Fibroblast of gingiva (primary cell): ENCODE data around the gene MARK4.

Experiments used
- DNase-seq: peaks from one replicate; pipeline ENCODE4 v3.0.0-alpha.2; 2011; ENCODE audit warnings: low read depth

The MARK4 gene

DNA sequence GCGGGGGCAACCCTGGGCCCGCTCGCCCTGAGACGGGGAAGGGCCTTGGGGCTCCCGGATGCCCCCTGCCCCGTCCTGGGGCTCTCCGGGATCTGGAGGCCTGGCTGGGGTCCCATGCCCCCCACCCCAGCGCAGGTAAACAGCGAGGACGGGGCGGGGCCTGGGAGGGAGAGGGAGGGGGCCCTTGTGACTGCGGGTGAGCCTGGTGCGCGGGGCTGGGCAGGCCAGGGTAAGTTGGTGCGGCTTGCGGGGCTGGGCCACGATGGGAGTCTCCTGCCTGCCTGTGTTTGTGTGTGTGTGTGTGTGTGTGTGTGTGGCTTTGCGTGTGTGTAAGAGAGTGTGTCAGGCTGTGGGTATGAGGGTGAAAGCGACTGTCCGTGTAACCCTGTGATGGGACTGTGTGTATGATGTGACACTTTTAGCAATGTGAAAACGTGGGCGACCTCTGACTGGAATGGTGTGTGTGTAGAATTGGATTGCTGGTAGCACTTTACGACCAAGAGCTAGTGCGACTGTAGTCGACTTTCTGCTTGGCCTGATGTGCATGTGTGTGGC is 89.9 kb downstream of the MARK4 start:
- no peak for DNase-seq

DNA sequence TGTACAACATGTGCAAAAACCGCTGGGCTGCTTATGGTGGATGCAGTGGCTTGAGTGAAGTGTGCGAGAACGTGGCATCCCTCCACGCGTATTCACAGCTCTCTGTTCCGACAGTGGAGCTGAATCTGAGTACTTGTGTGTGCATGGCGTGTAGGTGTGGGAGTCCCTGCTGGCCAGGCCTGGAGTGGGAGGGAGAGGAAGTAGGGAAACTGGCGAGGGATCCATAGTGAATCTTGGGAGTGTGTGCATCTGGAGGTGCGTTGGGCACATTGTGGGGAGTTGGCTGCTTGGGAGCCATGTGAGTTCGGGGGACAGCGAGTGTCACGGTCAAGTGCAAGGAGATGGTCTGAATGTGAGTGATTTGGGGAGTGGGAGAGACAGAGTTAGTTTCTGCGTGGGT is 91.8 kb downstream of the MARK4 start:
- DNase-seq = no peak

GRCh38 chr19:45344621-45345505 is 93.8 kb downstream of the MARK4 start:
- DNase-seq = no peak

DNA sequence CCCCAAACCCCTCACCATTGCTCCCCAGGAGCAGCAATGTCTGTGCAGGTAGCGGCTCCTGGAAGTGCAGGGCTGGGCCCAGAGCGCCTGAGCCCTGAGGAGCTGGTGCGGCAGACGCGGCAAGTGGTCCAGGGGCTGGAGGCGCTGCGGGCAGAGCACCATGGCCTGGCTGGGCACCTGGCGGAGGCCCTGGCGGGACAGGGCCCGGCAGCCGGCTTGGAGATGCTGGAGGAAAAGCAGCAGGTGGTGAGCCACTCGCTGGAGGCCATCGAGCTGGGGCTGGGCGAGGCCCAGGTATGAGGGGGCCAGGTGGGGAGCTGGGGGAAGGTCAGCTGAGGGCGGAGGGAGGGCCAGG is 94.4 kb downstream of the MARK4 start:
- no peak for DNase-seq

DNA sequence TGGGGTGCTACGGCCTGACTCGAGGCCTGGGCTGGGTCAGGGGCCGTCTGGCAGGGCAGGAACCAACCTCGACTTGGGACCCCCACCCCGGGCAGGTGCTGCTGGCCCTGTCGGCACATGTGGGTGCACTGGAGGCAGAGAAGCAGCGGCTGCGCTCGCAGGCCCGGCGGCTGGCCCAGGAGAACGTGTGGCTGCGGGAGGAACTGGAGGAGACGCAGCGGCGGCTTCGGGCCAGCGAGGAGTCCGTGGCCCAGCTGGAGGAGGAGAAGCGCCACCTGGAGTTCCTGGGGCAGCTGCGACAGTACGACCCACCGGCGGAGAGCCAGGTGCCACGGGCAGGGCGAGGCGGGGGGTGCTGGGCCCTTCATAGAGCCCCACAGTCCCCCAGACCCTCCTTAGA is 95.4 kb downstream of the MARK4 start:
- DNase-seq = no peak

DNA sequence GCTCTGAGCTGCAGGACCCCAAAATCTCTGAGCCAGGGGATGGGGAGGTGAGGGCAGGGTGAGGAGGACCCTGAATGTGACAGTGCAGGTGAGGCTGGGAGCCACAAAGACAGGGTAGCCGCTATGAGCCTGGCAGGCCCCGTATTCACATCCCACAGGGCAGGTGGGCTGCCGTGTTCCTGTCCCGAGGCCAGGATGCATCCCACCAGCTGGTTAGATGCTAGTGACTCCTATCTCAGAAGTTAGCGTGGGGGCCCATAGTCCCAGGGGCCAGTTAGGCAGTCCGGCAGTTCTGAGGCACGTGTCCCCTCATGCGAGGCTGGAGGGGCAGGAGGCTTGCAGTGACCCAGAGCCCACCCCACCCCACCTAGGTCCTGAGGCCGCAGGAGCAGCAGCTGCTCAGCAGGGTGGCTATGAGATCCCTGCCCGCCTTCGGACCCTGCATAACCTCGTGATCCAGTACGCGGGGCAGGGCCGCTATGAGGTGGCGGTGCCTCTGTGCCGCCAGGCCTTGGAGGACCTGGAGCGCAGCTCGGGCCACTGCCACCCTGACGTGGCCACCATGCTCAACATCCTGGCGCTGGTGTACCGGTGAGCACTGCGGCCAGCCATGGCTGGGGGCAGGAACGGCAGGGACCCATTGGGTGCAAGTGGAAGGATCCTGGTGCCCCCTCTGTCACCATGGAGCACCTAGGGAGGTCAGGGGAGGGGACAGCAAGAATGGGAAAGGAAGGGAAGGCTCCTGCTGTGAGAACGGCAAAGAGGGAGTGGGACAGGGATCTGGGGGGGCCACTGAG is 96.7 kb downstream of the MARK4 start:
- no peak for DNase-seq

DNA sequence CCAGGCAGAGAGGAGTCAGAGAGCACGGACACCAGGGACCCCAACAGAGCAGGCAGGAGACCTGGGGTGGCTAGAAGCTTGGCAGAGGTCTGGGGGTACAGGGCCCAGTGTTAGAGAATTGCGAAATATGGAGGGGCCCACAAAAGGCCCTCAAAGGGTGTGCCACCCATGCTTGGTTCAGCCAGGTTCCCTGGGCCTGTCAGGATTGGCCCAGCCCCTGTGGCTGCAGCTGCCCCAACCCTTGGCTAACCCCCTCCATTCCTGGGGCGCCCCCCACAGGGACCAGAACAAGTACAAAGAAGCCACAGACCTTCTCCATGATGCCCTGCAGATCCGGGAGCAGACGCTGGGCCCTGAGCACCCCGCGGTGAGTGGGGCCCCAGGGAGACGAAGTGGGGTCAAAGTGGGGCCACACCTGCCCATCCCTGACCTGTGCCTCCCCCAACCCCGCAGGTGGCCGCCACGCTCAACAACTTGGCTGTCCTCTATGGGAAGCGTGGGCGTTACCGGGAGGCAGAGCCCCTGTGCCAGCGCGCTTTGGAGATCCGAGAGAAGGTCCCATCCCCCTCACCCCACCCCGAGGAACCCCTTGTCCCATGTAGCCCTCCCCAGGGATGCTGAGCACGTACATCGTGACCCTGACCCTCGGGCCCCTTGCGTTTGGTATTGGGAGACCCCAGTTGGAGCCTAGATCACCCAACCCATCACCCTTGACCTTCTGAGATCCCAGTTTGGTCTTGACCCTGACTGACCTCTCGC is 97.5 kb downstream of the MARK4 start:
- no peak for DNase-seq

- DNase-seq = no peak
These were observed 98.0 kb downstream of the MARK4 start for GRCh38 chr19:45349126-45349415.

DNA sequence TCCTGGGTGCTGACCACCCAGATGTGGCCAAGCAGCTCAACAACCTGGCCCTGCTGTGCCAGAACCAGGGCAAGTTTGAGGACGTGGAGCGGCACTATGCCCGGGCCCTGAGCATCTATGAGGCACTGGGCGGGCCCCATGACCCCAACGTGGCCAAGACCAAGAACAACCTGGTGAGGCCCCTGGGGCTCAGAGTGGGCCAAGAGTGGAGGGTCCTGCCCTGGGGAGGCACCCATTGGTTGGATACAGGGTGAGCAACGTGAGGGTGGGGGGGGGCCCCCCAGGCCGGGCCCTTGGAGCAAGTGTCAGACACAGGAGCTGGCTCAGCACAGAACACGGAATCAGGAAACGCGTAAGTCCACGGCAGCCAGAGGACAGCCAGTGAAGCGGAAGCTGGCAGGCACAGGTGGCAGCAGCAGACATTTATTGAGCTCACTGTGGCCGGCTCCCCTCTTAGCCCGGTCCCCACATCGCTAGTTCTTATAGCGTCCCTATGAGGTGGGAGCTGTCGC is 98.4 kb downstream of the MARK4 start:
- DNase-seq = no peak

DNA sequence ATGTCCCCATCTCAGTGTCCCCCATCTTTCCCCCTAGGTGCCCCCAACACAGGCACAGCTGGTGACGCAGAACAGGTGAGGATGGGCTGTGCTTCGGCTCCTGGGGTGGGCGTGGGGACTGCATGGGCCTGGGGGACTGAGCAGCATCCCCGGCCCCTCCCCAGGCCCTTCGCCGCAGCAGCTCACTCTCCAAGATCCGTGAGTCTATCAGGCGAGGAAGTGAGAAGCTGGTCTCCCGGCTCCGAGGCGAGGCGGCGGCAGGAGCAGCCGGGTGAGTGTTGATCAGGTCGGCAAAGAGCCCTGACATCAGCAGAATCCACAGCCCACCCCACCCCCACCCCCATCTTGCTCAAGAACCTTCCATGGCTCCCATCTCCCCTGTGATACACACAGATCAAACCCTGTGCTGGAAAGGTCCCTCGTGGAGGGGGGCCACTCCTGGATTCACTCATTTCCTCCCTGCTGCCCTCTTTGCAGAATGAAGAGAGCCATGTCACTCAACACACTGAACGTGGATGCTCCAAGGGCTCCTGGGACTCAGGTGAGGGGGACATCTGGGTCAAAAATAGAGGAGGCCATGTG is 99.5 kb downstream of the MARK4 start:
- DNase-seq = no peak

- DNase-seq = no peak
These were observed 100.4 kb downstream of the MARK4 start for GRCh38 chr19:45351401-45351952.

- no peak for DNase-seq
These were observed 101.0 kb downstream of the MARK4 start for GRCh38 chr19:45352062-45352461.

DNA sequence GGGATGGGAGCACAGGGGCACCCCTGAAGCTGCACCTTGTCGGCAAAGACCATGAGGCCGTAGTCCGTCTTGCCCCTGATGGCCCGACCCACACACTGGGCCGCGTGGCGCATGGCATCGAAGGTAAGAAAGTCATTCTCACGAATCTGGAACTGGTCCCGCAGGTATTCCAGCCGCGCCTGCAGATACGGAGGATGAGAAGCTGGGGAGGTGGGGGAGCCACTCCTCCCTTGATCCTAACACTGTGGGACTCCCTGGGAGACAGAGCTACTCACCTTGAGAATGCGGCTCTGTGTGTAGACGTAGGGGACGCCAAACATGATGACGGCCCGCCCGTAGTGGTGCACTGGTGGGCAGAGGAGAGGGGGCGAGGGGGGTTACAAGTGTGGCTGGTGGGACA is 101.4 kb downstream of the MARK4 start:
- DNase-seq = no peak

- no peak for DNase-seq
These were observed 102.1 kb downstream of the MARK4 start for GRCh38 chr19:45352914-45353796.

DNA sequence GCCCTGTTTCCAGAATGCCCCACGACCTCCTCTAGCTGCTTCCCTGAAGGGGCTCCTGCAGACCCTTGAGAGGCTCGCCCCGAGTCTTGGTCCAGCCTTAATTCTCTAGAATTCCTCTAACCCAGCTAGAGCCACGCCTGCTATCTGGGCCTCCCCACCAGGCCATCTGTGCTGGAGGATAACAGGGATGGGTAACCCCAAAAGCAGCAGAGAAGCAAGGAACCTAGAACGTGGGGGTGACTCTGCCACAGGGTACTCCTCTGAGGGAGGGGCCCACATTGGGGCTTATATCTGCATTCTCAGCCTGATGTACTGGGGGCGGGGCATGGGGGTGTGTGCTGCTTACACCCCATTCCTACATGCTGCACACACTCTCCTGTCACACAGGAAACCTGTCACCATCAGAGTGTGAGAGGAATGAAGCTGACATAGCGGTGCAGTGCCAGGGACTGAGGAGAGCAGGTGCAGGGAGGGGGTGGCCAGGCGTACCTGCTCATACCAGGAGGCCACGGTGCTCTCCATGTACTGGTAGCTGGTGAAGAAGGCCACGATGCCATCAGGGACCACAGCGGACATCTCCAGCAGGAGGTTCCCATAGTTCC is 103.3 kb downstream of the MARK4 start:
- no peak for DNase-seq
